Activated CD8-positive, alpha-beta memory T cell treated with anti-CD3 and anti-CD28 coated beads, Interleukin-2, amount 50 U/mL, for 48 hours (primary cell): ENCODE results near the gene KCNQ1OT1.
A peak's percentile ranks its signal among the peaks of the same experiment; 100 is the strongest.

Experiments used
- DNase-seq: peaks from one replicate; pipeline ENCODE4 v3.0.0-alpha.2; 2020

The KCNQ1OT1 gene

GRCh38 chr11:2701230-2701629 is 1.4 kb upstream of the KCNQ1OT1 start:
- DNase-seq: no peak

GRCh38 chr11:2700415-2701211 is 819 bp upstream of the KCNQ1OT1 start:
- peak; percentile 76 for DNase-seq

- DNase-seq: no peak
These were observed 636 bp downstream of the KCNQ1OT1 start for GRCh38 chr11:2699185-2699530.

- DNase-seq: no peak
These were observed 1.2 kb downstream of the KCNQ1OT1 start for GRCh38 chr11:2698386-2699184.

- no peak for DNase-seq
These were observed 1.9 kb downstream of the KCNQ1OT1 start for GRCh38 chr11:2697866-2698265.

- no peak for DNase-seq
These were observed 3.3 kb downstream of the KCNQ1OT1 start for GRCh38 chr11:2696455-2696854.

- DNase-seq: no peak
These were observed 4.5 kb downstream of the KCNQ1OT1 start for GRCh38 chr11:2694995-2695939.

- no peak for DNase-seq
These were observed 5.3 kb downstream of the KCNQ1OT1 start for GRCh38 chr11:2694495-2694894.

GRCh38 chr11:2693271-2694261 is 6.2 kb downstream of the KCNQ1OT1 start:
- DNase-seq: no peak

- no peak for DNase-seq
These were observed 7.6 kb downstream of the KCNQ1OT1 start for GRCh38 chr11:2691991-2692875.

- no peak for DNase-seq
These were observed 8.4 kb downstream of the KCNQ1OT1 start for GRCh38 chr11:2691355-2691761.

GRCh38 chr11:2690596-2691354 is 9.0 kb downstream of the KCNQ1OT1 start:
- DNase-seq: no peak

GRCh38 chr11:2689651-2690575 is 9.9 kb downstream of the KCNQ1OT1 start:
- no peak for DNase-seq

- no peak for DNase-seq
These were observed 11.2 kb downstream of the KCNQ1OT1 start for GRCh38 chr11:2688381-2689231.

GRCh38 chr11:2687782-2688191 is 12.0 kb downstream of the KCNQ1OT1 start:
- DNase-seq: no peak

- no peak for DNase-seq
These were observed 12.6 kb downstream of the KCNQ1OT1 start for GRCh38 chr11:2687223-2687530.

- no peak for DNase-seq
These were observed 13.2 kb downstream of the KCNQ1OT1 start for GRCh38 chr11:2686360-2687222.
